Stimulated activated CD8-positive, alpha-beta memory T cell treated with anti-CD3 and anti-CD28 coated beads, Interleukin-4, amount 100 ng/mL, for 1 hour (primary cell): ENCODE results near the gene SLC22A12.
"Not testable (repeated sequence)": the region's sequence is repeated elsewhere in the genome, so short reads cannot be mapped to it uniquely, and the experiment has no call there.

ENCODE experiments used
- DNase-seq, 2 donors: peaks; one replicate each; pipeline ENCODE4 v3.0.0-alpha.2; 2020; ENCODE audit warnings: low read depth in 2 of 2, low spot score in 1 of 2

Gene SLC22A12

DNA sequence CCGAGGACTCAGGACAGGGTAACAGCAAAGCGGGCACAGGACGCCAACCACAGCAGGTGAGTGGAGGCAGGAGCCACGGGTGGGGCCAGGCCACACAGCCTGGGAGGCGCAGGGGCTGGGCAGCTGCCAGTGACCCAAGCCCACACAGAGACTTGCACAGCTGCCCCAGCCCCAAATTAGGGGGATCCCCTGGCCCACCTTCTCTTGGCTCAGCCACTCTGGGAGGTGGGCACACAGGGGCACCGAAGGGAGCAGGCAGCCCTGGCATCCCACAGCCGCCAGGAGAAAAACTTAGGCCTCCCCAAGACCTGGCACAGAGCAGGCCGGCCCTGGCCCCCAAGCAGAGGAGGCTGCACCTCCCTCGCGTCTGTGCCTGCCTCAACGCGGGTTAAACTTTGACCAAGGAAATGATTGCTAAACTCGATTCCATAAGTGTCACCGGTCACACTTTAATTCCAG lies at the start of gene SLC22A12:
SLC22A12 (plus strand) TSS at position 458 of the 459 bp plus-strand sequence. CDS start 337 bp downstream, outside the sequence.
- DNase-seq: no peak

DNA sequence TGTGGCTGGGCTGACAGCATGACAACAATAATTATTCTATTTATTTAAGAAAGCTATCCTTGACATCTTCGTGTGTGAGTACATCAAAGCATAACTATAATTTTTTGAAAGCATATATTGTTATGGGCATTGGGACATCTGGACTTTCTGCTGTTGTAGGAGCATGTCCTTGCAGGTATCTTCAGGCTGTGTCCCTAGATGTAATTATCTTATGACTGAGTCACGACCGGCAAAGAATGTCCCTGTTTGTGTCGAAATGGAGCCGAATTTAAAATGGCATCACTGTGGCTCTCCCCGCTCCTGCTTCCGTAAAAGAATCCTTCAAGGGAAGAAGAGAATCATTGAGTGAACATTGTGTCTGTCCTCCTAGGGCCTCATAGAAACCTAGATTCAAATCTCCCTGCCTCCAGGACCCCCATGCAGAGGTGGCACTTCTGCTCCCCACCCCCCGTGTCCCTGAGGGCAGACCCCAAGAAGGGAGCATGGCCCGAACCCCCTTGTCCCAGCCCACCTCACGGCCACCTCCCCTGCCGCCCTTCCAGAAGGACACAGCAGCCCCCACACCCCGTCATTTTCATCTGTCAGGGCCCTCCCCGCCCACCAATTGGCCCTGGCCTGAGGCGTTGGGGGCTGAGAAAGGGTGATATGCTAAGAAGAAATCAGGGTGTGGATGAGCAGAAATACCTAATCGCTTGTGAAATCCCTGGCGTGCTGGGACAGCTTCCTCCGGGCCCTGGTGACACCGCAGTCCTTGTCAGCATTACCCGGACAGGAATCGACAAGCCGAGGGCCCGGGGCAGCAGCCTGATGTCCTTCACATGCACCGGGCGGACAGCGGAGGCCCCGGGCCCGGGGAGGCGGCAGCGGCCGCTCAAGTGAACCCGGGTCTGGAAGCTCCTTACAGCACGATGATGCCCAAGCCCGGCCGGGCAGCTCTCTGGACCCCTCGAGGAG lies 48.6 kb upstream of the SLC22A12 start:
- DNase-seq: no peak

DNA sequence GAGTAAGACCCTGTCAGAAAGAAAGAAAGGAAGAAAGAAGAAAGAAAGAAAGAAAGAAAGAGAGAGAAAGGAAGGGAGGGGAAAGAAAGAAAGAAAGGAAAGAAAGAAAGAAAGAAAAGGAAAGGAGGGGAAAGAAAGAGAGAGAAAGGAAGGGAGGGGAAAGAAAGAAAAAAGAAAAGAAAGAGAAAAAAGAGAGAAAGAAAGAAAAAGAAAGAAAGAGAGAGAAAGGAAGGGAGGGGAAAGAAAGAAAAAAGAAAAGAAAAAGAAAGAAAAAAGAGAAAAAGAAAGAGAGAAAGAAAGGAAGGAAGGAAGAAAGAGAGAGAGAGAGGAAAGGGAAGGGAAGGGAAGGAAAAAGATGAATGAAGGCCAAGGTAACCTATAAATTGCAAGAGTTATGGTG lies 47.2 kb upstream of the SLC22A12 start:
- DNase-seq: no peak

DNA sequence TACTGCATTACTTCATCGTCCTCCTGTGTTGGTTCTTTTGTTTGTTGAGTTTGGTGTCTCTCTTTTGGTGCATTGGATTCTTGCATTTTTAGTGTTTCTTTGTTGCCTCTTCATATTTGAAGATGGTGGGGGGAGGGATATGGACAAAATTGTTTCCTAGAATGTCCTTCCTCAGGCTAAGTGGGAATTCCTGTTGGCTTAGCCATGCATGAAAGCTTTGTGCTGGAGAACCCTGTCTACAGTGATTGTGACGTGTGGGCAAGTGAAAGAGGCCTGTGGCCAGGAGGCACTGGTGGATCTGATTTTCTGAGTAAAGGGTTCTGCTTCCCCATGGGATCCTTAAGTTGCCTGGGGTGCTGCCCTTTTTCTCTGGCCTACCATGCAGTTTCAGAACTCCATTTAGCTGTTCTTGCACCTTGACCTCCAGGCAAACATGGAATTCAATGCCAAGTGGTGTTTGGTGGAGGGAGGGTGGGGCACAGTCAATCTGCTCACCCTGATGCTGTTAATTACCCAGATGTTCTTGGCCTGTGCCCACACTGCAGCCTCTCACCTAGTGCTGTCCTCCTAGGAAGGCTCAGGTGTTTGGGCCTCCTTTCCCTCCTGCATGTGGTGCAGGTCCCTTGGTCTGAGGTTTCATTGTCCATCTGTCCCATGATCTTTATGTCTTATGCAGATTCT lies 46.3 kb upstream of the SLC22A12 start:
- DNase-seq: no peak

DNA sequence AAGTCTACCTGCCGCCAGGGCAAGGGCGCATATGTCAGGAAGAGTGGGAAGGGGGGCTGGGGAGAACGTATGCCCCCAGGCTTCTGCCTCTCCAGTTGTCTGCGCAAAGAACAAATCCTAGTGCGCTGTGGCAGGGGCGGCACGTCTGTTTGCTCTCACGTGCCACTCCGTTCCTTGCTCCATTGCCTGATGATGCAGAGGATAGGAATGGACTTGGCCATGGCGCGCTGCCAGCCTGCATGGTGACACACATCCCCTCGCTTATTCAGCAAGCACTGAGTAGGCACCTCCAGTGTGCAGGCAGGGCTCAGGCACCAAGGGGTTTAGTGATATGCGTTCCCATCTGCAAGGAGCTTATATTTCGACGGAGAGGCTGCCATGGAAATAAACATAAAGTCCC lies 45.4 kb upstream of the SLC22A12 start:
- no peak for DNase-seq

DNA sequence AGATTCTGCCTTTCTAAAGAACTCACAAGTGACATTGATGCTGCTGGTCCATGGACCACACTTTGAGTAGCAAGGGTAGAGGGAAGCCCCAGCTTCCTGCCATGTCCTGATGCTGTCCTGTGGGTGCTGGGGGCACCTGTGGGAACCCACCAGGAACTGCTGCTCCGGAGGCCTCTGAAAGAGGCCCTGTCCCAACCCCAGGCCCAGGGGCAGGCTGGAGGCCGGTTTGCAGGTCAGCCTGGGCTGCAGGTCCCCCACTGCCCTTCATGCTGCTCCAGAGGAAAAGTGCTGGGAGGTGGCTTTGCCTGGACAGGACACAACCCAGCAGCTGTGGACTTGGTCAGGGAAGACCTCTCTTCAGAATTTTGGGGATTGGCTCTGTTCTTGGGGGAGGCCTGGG lies 44.8 kb upstream of the SLC22A12 start:
- DNase-seq: no peak

DNA sequence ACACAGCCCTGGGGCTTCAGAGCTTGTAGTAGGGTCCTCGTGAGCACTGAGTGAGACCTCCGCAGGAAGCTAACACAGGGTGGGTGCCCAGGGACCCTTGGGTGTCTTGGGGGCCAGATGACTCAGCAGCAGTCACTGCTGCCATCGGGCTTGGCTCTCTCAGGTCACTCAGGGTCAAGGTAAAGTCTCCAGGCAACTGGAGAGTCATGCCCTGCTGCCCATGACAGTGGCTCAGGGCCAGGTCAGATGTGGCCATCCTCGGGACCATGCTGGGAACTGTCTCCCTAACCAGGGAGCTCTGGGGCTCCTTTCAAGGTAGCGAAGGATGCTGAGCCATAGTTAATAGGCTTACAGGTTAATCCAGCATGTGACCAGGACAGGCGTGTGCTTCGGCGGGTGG lies 44.4 kb upstream of the SLC22A12 start:
- no peak for DNase-seq

DNA sequence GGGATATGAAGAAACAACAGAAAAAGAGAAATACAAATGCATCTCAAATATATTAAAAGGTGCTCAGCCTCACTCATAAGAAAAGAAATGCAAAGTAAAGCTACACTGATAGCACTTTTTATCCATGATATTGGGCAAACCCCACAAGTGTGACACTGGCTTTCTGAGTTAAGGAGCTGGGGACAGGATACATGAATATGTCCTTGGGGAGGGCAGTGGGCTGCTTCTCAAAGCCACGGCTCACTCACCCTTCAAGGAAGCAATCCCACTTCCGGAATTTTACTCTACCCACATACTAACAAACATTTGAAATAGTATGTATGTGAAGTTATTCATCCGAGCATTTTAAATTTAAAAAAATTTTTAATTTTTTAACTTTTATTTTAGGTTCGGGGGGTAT lies 41.1 kb upstream of the SLC22A12 start:
- DNase-seq: no peak

DNA sequence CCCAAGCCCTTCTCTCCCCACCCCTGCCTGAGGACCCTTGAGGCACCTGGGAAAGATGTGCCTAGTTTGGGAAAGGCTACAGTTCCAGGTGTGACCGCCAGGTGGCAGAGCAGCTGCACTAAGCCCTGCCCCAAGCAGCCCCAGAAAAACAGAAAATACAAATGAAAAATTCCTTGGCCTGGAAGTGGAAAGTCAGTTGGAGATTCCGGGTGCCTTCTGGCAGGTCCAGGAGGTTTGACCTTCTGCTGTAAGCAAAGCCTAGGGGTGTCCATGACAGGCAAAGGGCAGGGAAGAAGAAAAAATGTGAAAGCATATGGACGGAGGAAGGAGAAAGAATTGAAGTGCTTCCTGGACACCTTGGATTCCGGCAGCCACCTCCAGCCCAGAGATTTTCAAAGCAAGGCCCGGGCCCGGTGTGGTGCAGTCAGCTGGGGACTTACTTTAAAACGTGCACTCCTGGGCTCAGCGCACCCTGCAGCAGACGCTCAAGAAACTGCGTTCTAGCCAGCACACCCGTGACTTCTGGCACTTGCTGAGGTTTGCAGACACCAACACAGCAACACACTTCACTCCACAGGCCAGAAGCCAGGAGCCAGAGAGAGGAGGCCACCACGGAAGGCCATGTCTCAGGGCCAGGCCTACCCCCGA lies 37.3 kb upstream of the SLC22A12 start:
- DNase-seq: peak; percentile 14 to 25

DNA sequence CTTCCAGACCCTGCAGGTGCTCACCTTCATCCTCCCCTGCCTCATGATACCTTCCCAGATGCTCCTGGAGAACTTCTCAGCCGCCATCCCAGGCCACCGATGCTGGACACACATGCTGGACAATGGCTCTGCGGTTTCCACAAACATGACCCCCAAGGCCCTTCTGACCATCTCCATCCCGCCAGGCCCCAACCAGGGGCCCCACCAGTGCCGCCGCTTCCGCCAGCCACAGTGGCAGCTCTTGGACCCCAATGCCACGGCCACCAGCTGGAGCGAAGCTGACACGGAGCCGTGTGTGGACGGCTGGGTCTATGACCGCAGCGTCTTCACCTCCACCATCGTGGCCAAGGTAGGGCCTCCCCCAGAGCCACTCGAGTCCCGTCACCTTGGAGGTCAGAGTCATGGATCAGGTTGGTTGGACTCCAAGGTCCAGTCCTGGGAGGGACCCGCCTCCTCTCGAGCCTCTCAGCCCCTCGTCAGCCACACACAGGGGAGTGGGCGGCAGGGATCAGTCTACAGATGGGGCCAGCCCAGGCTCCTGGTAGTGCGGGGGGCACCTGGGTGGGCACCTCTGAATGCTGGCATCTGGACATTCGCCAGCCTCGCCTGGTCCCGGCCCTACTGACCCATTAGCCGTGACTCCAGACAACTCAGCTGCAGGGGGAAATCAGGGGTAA lies 34.8 kb upstream of the SLC22A12 start:
- no peak for DNase-seq

DNA sequence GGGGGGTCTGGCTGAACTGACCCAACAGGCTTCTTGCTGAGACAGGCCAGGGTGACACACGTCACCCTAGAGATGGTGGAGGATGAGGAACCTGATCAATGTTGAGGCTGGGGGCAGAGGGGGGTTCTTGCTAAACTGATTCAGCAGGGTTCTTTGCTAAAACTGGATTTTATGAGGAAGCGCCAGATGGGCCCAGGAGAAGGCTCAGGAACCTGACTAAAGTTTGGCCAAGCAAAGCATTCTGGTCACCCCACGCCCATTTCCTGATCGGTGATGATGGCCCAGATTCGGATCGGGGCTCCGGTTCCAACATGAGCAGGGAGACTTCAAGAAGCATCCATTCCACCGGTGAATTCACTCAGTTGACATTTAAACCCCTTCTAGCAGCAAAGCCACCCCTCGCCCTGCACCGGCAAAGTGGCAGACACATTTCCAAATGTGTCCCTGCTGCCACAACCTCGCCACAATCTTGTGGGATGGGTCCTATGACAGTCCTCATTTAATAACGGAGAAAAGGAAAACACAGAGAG lies 34.2 kb upstream of the SLC22A12 start:
- no peak for DNase-seq

DNA sequence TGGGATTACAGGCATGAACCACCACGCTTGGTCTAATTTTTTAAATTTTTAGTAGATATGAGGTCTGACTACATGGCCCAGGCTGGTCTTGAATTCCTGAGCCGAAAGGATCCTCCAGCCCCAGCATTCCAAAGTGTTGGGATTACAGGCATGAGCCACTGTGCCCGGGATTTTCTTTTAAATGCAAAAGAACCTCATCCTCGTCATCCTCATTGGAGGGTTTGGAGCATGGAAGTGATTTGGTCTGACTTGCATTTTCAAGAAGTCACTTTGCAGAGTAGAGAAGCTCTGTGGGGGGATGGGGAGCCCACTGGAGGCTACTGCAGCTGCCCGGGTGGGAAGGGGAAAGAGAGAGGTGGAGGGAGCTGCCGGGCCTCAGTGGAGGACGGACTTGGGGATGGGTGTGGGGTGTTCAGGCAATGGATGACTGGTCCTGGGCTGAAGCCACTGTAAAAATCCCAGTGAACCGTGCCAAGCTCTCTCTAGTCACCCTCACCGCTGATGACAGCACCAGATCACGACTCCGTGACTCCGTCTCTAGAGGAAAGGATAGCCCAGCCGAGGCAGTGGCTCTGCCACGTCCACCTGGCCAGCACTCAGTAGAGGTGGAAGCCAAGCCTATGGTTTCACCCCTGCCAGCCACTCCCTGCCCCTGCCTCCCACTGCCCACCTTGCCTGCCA lies 32.8 kb upstream of the SLC22A12 start:
- DNase-seq: no peak

DNA sequence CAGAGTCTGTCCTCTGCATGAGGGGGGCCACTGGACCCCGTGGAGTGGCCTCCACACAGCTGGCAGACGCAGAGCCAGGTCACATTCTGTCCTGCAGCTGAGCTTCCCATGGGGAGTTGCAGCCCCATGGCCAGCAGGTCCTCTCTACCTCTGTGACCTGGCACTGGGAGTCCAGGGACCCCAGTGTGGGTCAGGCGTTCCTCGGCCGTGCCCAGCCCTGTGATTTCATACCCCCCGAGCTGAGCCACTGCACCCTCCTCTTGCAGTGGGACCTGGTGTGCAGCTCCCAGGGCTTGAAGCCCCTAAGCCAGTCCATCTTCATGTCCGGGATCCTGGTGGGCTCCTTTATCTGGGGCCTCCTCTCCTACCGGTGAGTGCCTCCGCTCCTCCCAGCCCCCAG lies 32.2 kb upstream of the SLC22A12 start:
- no peak for DNase-seq

DNA sequence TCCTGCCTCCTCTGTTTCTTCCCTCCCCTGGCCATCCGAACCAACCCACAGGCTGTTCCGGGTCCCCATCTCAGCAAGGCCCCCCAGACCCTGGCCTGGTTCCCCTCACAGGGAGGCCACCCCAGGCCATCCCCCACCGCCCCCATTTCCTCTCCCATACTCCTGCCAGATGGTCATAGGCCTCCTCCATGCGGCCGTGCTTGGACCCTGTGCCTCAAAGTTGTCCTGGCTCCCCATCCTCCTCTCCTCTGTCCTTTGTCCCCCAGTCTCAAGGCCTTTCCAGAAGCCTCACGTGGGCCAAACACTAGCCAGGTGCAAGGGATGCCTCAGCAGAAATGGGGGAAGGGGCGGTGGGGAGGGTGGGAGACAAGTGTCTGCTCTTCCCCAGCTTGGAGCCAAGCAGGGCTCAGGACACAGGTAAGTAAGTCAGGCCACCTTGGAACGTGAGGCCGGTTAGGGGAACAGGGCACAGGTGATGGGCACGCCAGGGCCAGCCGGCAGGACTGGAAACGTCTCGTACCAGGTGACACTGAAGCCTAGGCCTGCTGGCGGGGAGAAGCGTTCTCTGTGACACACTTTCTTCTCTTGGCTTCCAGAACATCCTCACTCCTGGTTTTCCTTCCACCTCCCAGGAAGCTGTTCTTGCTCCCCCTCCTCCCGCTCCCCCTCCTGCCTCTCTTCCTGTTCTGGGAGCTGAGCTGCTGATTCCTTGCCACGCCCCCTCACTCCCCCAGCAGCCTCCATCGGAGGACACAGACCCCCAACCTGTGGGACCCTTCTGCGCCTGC lies 31.5 kb upstream of the SLC22A12 start:
- no peak for DNase-seq

DNA sequence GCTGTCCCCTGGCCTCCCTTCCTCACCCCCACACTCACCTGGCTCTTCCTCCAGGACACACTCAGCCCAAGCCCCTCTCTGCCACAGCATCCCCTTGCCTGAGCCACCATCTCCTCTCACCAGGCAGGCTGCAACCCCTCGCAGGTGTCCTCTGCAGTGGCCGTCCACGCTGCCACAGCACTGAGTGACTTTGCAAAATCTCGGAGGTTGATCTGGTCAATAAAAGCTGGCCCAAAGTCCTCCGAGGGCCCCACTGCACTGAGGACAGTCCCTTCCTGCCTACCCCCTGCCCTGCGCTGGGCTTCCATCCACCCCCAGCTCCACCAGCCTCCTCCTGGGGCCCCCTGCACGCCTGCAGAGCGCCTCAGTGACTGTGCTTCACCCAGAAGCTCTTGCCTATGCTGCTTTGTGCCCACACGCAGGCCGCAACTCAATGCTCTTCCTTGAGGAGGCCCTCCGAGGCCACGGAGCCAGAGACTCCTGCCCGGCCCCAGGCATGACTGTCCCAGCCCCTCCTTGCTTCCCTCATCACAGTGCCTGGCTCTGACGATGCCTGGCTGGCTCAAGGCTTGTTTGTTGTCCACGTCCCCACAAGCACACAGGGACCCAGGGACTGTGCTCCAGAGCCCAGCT lies 30.8 kb upstream of the SLC22A12 start:
- DNase-seq: no peak

DNA sequence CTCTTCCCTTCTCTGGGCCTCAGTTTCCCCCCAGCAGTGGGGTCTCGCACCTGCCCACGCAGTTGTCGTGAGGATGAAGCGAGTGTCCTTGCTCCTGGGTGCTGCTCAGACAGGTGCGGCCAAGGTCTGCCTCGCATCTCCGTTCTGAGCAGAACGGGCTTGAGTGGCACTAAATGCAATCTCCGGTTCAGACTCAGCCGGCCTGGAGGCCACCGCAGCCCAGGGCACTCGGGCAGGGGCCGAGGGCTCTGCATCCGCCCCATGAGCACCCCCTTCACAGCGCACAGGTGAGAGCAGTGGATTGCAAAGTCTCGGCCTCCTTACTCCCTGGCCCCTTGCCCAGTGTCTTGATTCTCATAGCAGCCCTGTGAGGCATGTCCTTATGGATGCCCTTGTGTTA lies 30.1 kb upstream of the SLC22A12 start:
- DNase-seq: no peak

DNA sequence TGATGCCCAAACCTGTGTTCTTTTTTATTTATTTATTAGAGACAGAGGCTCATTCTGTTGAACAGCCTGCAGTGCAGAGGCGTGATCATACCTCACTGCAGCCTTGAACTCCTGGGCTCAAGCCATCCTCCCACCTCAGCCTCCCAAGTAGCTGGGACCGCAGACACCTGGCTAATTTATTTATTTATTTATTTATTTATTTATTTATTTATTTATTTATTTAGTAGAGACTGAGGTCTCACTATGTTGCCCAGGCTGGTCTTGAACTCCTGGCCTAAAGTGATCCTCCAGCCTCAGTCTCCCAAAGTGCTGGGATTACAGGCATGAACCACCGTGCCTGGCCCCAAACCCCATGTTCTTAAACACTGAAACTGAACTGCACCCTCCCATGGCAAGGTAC lies 29.6 kb upstream of the SLC22A12 start:
- not testable (repeated sequence) for DNase-seq

DNA sequence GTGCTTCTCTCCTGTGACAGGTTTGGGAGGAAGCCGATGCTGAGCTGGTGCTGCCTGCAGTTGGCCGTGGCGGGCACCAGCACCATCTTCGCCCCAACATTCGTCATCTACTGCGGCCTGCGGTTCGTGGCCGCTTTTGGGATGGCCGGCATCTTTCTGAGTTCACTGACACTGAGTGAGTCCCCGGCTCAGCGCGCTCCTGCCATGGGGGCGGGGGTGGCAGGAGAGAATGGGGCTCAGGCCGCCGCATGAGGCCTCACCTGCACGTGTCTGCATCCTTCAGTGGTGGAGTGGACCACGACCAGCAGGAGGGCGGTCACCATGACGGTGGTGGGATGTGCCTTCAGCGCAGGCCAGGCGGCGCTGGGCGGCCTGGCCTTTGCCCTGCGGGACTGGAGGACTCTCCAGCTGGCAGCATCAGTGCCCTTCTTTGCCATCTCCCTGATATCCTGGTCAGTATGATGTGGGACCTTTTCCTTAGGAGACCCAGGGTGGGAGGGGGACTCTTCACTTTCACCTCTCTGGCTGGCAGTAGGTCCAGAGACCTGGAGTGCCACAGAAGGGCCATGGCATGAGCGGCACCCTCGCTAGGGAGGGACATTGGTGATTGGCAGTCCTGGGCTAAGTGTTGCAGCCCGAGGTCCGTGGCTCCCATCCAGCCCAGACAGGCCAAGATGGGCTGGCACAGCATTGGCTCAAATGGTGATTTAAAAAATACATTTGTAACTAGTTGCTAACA lies 28.9 kb upstream of the SLC22A12 start:
- DNase-seq: no peak
